OCI-LY3 (cell line): ENCODE data around the gene CST7.

ENCODE experiments used
- H2AFZ ChIP-seq: fragments of 200-600, 300-600 bp; shearing (Covaris generic); 2 replicates; pipeline ENCODE4 v1.6.0; 2014; ENCODE audit warnings: antibody characterized with exemption, low read depth, low read length
- H3K27ac ChIP-seq: fragments of 200-600, 300-600 bp; sonication (generic); 2 replicates; pipeline ENCODE4 v1.5.1; 2014; ENCODE audit warnings: mild to moderate bottlenecking, low read length, moderate library complexity, mixed read lengths
- H3K27me3 ChIP-seq: fragments of 200-600, 300-600 bp; sonication (generic); 2 replicates; pipeline ENCODE4 v1.6.1; 2014; ENCODE audit warnings: low read depth, low read length, mixed read lengths
- H3K36me3 ChIP-seq: fragments of 200-600, 300-600 bp; sonication (generic); replicated peaks from 2 replicates; pipeline ENCODE3; 2014; ENCODE audit warnings: low read depth, low read length, mixed read lengths
- H3K4me1 ChIP-seq: fragments of 300-600, 200-600 bp; sonication (generic); 2 replicates; pipeline ENCODE4 v1.6.1; 2014; ENCODE audit warnings: low read length, mixed read lengths
- H3K4me2 ChIP-seq: fragments of 200-600, 300-600 bp; sonication (generic); 2 replicates; pipeline ENCODE4 v1.6.1; 2014; ENCODE audit warnings: low read length, mixed read lengths
- H3K4me3 ChIP-seq: fragments of 300-600, 200-600 bp; sonication (generic); 2 replicates; pipeline ENCODE4 v1.5.1; 2014; ENCODE audit warnings: antibody characterized with exemption, mild to moderate bottlenecking, low read length, moderate library complexity
- H3K79me2 ChIP-seq: fragments of 300-600, 200-600 bp; shearing (Covaris generic); 2 replicates; pipeline ENCODE4 v1.6.1; 2014; ENCODE audit warnings: mild to moderate bottlenecking, low read length, mixed read lengths
- H3K9ac ChIP-seq: fragments of 300-600, 200-600 bp; shearing (Covaris generic); 2 replicates; pipeline ENCODE4 v1.6.0; 2014; ENCODE audit warnings: mild to moderate bottlenecking, low read length, moderate library complexity
- H3K9me3 ChIP-seq: fragments of 200-600, 300-600 bp; shearing (Covaris generic); 2 replicates; pipeline ENCODE4 v1.6.1; 2014; ENCODE audit warnings: low read length, mixed read lengths; ENCODE audit not compliant: insufficient read depth
- H4K20me1 ChIP-seq: fragments of 200-600, 300-600 bp; sonication (generic); 2 replicates; pipeline ENCODE4 v1.6.1; 2016; ENCODE audit warnings: low read length, mixed read lengths; ENCODE audit not compliant: insufficient read depth
- CTCF ChIP-seq: fragments of 200-600, 300-600 bp; sonication (generic); IDR thresholded peaks from 2 replicates; pipeline ENCODE4 v1.5.1; 2014; ENCODE audit warnings: antibody characterized with exemption, low read length, low read depth
- EZH2phosphoT487 ChIP-seq: fragments of 200-600 bp; shearing (Covaris generic); IDR thresholded peaks from 2 replicates; pipeline ENCODE4 v1.6.1; 2018; ENCODE audit warnings: antibody characterized with exemption, mixed run types, low read depth

Gene CST7

GRCh38 chr20:25003002-25003401 is 53.9 kb downstream of the CST7 start:
- H3K4me1 ChIP-seq = peaks cover 13% of the 10 kb centered on the region
- no peak for TF ChIP-seq EZH2phosphoT487
- no peak for TF ChIP-seq CTCF
- H3K9me3 ChIP-seq = no peaks in the 10 kb centered on the region; the same call in 1 of the 2 replicates
- H3K27ac ChIP-seq = no peak overlapping the region
- no peaks in the 10 kb centered on the region for H4K20me1 ChIP-seq
- no peaks in the 10 kb centered on the region for H3K79me2 ChIP-seq
- peaks cover 2% of the 10 kb centered on the region for H3K27me3 ChIP-seq
- no peak overlapping the region for H2AFZ ChIP-seq
- no peak overlapping the region for H3K4me3 ChIP-seq
- no peak overlapping the region for H3K4me2 ChIP-seq
- no peaks in the 10 kb centered on the region for H3K36me3 ChIP-seq
- no peak overlapping the region for H3K9ac ChIP-seq

GRCh38 chr20:25005220-25005619 is 56.2 kb downstream of the CST7 start:
- Histone ChIP-seq H3K27ac (no peak overlapping the region), H3K9me3 (no peaks in the 10 kb centered on the region; the same call in 1 of the 2 replicates), H3K36me3 (no peaks in the 10 kb centered on the region), H3K4me3 (no peak overlapping the region), H2AFZ (no peak overlapping the region), H3K27me3 (no peaks in the 10 kb centered on the region), H3K9ac (no peak overlapping the region), H3K79me2 (no peaks in the 10 kb centered on the region), H3K4me1 (no peaks in the 10 kb centered on the region), H4K20me1 (no peaks in the 10 kb centered on the region), H3K4me2 (no peak overlapping the region)
- no peak for TF ChIP-seq CTCF
- no peak for TF ChIP-seq EZH2phosphoT487

- no peak overlapping the region for H3K4me2 ChIP-seq
- no peaks in the 10 kb centered on the region for H3K36me3 ChIP-seq
- no peak overlapping the region for H3K27ac ChIP-seq
- no peaks in the 10 kb centered on the region for H3K79me2 ChIP-seq
- H2AFZ ChIP-seq = no peak overlapping the region
- H4K20me1 ChIP-seq = no peaks in the 10 kb centered on the region
- no peaks in the 10 kb centered on the region for H3K4me1 ChIP-seq
- TF ChIP-seq CTCF = no peak
- TF ChIP-seq EZH2phosphoT487 = no peak
- H3K27me3 ChIP-seq = no peaks in the 10 kb centered on the region
- no peak overlapping the region for H3K4me3 ChIP-seq
- H3K9ac ChIP-seq = no peak overlapping the region
- H3K9me3 ChIP-seq = no peaks in the 10 kb centered on the region; the same call in 1 of the 2 replicates
Observed at GRCh38 chr20:25005661-25006060, 56.6 kb downstream of the CST7 start.

- Histone ChIP-seq H4K20me1 (no peaks in the 10 kb centered on the region; the same call in 1 of the 2 replicates), H3K4me1 (no peaks in the 10 kb centered on the region), H3K4me2 (no peak overlapping the region), H3K27me3 (no peaks in the 10 kb centered on the region), H3K4me3 (no peak overlapping the region), H3K79me2 (no peaks in the 10 kb centered on the region), H2AFZ (no peak overlapping the region), H3K9me3 (no peaks in the 10 kb centered on the region; the same call in 1 of the 2 replicates), H3K27ac (no peak overlapping the region), H3K9ac (no peak overlapping the region), H3K36me3 (no peaks in the 10 kb centered on the region)
- TF ChIP-seq EZH2phosphoT487 (no peak), CTCF (no peak)
Observed at GRCh38 chr20:25006431-25007167, 57.5 kb downstream of the CST7 start.
